ENCODE data around the gene TDRD15.
"Not testable (repeated sequence)": the region's sequence is repeated elsewhere in the genome, so short reads cannot be mapped to it uniquely, and the experiment has no call there.

Gene TDRD15

GRCh38 chr2:21148718-21149117, 24.9 kb downstream of the TDRD15 start:
- no peak for DNase-seq

DNA sequence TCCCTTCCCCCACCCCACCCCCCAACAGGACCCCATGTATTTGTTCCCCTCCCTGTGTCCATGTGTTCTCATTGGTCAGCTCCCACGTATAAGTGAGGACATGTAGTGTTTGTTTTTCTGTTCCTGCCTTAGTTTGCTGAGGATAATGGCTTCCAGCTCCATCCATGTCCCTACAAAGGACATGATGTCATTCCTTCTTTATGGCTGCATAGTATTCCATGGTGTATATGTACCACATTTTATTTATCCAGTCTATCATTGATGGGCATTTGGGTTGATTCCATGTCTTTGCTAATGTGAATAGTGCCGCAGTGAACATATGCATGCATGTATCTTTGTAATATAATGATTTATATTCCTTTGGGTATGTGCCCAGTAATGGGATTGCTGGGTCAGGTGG, 27.5 kb downstream of the TDRD15 start:
- DNase-seq = not testable (repeated sequence)

DNA sequence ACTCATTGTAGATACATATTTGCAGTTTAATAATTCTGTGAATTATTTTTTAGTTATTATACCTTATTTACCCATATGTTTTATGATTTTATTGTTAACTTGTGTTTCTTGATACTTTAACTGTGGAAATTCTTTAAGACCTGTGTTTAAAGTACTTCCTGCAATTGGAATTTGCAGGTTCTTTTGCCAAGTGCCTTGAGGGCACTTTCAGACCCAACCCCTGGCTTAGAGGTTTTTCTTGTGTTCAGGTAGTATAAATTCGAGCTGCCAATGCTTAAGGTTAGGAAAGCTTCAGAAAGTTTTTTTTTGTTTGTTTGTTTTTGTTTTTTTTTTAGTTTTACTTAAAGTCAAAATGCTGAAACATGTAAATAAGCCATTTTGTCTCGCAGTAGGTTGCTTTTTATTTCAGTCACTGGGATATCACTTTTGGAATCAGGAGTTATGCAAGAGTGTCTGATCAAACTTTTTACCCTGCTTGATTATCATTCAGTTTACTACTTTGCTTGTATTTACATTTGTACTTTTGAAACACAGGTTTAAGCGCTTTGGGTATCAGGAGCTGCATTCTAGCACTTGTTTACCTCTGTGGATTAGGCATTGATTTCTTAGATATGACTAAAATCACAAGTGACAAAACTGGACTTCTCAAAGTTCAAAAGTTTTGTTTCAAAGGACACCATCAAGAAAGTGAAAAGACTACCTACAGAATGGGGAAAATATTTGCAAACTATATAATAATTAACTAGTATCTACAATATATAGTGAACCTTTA, 31.8 kb downstream of the TDRD15 start:
- DNase-seq = no peak

DNA sequence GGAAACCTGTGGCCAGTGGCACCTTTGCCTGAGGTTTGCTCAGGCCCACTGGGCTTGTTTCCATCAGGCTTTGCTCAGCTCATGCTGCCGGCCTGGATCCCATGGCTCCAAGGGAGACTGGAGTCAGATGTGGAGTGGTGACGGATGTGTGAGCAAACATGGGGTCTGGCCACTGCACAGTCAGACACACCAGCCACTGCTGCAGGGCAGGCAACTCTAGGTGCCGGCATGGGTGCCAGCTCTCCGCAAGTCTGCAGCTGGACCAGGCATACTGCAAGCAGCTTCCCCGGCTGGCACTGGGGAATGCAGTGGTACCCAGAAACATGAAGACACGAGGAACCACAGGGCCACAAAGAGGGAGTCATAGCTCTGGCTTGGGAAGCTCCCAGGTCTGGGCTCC, 37.4 kb downstream of the TDRD15 start:
- no peak for DNase-seq

- no peak for DNase-seq
Measured at GRCh38 chr2:21161832-21162614, 38.3 kb downstream of the TDRD15 start.

DNA sequence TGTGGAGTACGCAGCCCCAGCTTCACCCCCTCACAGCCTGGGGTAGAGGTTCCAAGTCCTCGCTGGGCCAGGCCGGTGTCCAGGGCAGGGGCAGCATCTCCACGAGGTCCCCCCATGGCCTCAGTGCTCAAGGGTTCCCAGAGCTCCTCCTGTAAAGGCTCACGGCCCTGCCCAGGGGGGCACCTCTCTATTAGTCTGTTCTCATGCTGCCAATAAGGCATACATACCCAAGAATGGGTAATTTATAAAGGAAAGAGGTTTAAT, 38.8 kb downstream of the TDRD15 start:
- no peak for DNase-seq

- DNase-seq = no peak
Measured at GRCh38 chr2:21163213-21163612, 39.4 kb downstream of the TDRD15 start.

GRCh38 chr2:21165350-21165749, 41.6 kb downstream of the TDRD15 start:
- no peak for DNase-seq

DNA sequence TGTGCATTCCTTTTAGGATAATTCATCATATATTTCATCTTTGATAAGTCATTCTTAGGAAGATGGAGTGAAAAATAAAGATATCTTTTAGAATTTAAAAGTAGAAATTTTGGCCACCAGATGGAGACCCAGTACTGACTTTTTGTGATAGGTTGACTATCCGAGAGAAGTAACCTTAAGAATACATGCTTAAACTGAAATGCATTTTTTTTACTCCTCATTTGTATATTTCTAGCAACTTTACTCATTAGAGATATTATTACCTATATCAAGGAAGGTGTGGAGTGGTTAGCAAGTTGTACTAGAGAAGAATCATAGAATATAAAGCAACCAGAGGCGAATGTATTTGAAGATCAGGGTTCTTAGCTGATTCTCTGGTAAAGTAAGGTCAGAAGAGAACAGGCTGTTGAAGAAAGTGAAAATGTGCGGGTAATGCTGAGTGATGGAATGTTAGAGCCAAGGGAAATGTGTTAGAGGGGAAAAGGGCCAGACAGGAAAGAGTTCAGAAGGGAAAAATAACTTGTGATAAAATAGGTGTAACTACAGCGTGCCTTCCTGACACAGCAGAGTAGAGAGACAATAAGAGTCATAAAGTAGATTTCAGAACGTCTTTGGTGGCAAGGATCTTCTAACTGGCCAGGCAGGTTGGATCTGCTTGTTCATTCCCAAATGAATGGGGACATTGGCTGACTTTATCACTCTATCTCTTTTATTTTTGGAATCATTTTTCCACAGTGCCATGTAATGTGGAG, 52.3 kb downstream of the TDRD15 start:
- DNase-seq = no peak

DNA sequence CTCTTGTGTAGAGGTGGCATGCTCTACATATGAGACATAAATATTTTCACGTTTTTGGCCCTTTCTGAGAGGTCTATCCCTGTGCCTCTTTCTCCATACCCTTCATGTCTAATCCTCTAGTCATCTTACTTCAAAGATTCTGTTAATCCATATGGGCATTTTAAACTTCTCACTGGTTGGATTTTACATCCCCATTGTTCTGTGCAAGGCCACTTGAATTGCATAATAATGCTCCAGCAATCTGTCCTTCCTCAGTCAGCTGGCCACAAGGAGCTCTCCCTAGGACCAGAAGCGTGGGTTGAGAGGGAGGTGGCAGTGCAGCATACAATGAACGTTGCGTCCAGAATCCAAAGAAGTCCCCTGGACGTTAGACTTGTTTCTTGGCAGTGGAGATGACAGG, 58.2 kb downstream of the TDRD15 start:
- no peak for DNase-seq

DNA sequence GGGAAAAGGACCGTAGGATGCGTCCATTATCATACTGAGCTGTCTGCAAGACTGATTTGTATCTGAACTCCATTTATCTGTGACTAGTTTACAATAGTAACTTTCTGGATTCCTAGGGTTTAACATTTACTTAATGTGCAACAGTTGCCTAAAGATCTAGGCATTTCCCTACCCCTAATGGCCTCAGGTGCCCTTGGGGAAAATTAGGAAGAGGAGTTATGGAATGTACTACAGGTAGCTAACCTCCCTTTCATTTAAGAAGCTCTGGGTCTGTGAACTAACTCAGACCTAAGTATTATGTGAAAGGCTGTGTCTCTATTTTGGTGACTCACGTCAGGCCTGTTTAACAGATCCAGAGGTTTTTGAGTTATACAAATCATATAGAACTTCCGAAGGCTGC, 59.5 kb downstream of the TDRD15 start:
- DNase-seq = no peak

DNA sequence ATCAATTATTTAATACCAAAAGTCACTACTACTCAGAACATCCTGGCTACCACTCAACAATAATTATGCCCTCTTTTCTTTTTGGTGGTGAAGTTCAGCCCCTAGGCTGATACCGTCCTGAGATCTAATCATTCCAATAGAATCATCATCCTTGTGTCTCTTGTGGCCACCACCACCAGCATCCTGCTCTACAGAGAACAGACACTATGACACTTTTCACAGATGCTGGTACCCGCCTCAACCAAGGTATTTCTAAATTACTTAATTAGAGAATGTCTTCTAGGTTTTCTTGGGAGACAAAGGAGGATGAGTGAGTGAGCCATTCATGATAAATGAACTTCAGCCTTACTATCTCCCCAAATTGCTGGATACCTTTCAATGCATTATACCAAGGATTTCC, 60.0 kb downstream of the TDRD15 start:
- no peak for DNase-seq

DNA sequence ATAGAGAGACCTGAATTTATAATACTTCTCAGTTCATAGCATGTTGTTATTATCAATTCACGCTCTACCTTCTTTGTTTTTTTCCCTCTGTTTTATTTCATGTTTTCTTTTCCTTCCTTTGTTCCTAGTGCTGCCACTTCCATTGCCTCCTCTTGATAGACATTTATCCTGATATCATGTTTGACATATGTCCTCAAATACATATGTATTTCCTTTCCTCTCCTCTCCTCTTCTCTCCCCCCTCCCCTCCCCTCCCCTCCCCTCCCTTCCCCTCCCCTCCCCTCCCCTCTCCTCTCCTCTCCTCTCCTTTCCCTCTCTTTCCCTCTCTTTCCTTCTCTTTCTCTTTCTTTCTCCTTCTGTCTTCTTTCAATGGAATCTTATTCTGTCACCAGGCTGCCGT, 67.8 kb downstream of the TDRD15 start:
- no peak for DNase-seq
